HepG2 (cell line): ENCODE measurements around the gene PLEKHA8. TPM values are rescaled to one million over a fixed set of nuclear protein-coding genes. Genes with fewer than 3 reads are reported as not detected.
A peak's percentile ranks its signal among the peaks of the same experiment; 100 is the strongest.

ENCODE experiments used
- HMGA1 ChIP-seq: sonication (generic); formaldehyde crosslinking; conservative IDR thresholded peaks from 2 replicates; pipeline ENCODE4 v1.4.0; 2020; ENCODE audit warnings: missing genetic modification reagents
- KMT2A ChIP-seq: sonication (generic); formaldehyde crosslinking; IDR thresholded peaks from 2 replicates; pipeline ENCODE4 v1.4.0; 2020; ENCODE audit warnings: missing genetic modification reagents
- NFIB ChIP-seq: sonication (generic); formaldehyde crosslinking; IDR thresholded peaks from 2 replicates; pipeline ENCODE4 v1.9.0; 2021; ENCODE audit warnings: missing genetic modification reagents, mild to moderate bottlenecking, borderline replicate concordance
- PATZ1 ChIP-seq: sonication (generic); formaldehyde crosslinking; IDR thresholded peaks from 2 replicates; pipeline ENCODE4 v1.4.0; 2020; ENCODE audit warnings: missing genetic modification reagents
- RXRB ChIP-seq: IDR thresholded peaks from 2 replicates; pipeline ENCODE4 v1.6.1; 2016; ENCODE audit warnings: borderline replicate concordance, missing genetic modification reagents, missing compliant biosample characterization
- SAFB2 ChIP-seq: sonication (generic); formaldehyde crosslinking; IDR thresholded peaks from 2 replicates; pipeline ENCODE4 v1.5.1; 2020; ENCODE audit warnings: missing genetic modification reagents, low read depth, mild to moderate bottlenecking, borderline replicate concordance
- SIN3B ChIP-seq: fragments of 150-350 bp; IDR thresholded peaks from 2 replicates; pipeline ENCODE4 v1.6.1; 2014; ENCODE audit warnings: low read length
- SMAD1 ChIP-seq: sonication (generic); formaldehyde crosslinking; IDR thresholded peaks from 2 replicates; pipeline ENCODE4 v1.4.0; 2020; ENCODE audit warnings: missing genetic modification reagents, low read depth, mild to moderate bottlenecking, borderline replicate concordance
- SMYD3 ChIP-seq: sonication (generic); formaldehyde crosslinking; IDR thresholded peaks from 2 replicates; pipeline ENCODE4 v1.8.1; 2023; ENCODE audit warnings: mild to moderate bottlenecking, missing genetic modification reagents
- ZFAT ChIP-seq: sonication (generic); formaldehyde crosslinking; conservative IDR thresholded peaks from 2 replicates; pipeline ENCODE4 v1.8.1; 2023; ENCODE audit warnings: missing genetic modification reagents, inconsistent platforms
- ZFP41 ChIP-seq: sonication (generic); formaldehyde crosslinking; IDR thresholded peaks from 2 replicates; pipeline ENCODE4 v1.4.0; 2020; ENCODE audit warnings: mild to moderate bottlenecking, missing genetic modification reagents, borderline replicate concordance
- ZKSCAN5 ChIP-seq: sonication (generic); formaldehyde crosslinking; IDR thresholded peaks from 2 replicates; pipeline ENCODE4 v1.5.1; 2020; ENCODE audit warnings: mild to moderate bottlenecking, missing genetic modification reagents
- ZMYM4 ChIP-seq: sonication (generic); formaldehyde crosslinking; IDR thresholded peaks from 2 replicates; pipeline ENCODE4 v1.8.1; 2023; ENCODE audit warnings: mild to moderate bottlenecking, missing genetic modification reagents
- ZNF18 ChIP-seq: sonication (generic); formaldehyde crosslinking; IDR thresholded peaks from 2 replicates; pipeline ENCODE4 v1.8.0; 2022; ENCODE audit warnings: mild to moderate bottlenecking, missing genetic modification reagents; ENCODE audit not compliant: insufficient replicate concordance
- ZNF280D ChIP-seq: sonication (generic); formaldehyde crosslinking; IDR thresholded peaks from 2 replicates; pipeline ENCODE4 v1.5.1; 2020; ENCODE audit warnings: mild to moderate bottlenecking, missing genetic modification reagents
- ZNF550 ChIP-seq: sonication (generic); formaldehyde crosslinking; IDR thresholded peaks from 2 replicates; pipeline ENCODE4 v1.4.0; 2020; ENCODE audit warnings: mild to moderate bottlenecking, missing genetic modification reagents, borderline replicate concordance
- ZNF562 ChIP-seq: sonication (generic); formaldehyde crosslinking; IDR thresholded peaks from 2 replicates; pipeline ENCODE4 v1.8.0; 2022; ENCODE audit warnings: missing genetic modification reagents, borderline replicate concordance
- ZNF564 ChIP-seq: sonication (generic); formaldehyde crosslinking; IDR thresholded peaks from 2 replicates; pipeline ENCODE4 v1.8.1; 2023; ENCODE audit warnings: mild to moderate bottlenecking, missing genetic modification reagents
- ZNF589 ChIP-seq: sonication (generic); formaldehyde crosslinking; conservative IDR thresholded peaks from 2 replicates; pipeline ENCODE4 v1.8.0; 2022; ENCODE audit warnings: mild to moderate bottlenecking, moderate library complexity, missing genetic modification reagents
- ZNF703 ChIP-seq: sonication (generic); formaldehyde crosslinking; IDR thresholded peaks from 2 replicates; pipeline ENCODE4 v1.5.1; 2020; ENCODE audit warnings: missing genetic modification reagents, mild to moderate bottlenecking, moderate library complexity, borderline replicate concordance
- ZNF777 ChIP-seq: sonication (generic); formaldehyde crosslinking; IDR thresholded peaks from 2 replicates; pipeline ENCODE4 v1.4.0; 2020; ENCODE audit warnings: missing genetic modification reagents
- polyA plus RNA-seq, 8 experiments: library from polyadenylated mRNA; depleted of rRNA in 3 of 8; stranded (reverse) in 7 of 8; unstranded in 1 of 8; fragments of >200 nt; fragmentation: Illumina TruSeq in 4 of 8; extraction: Trizol in 4 of 8; gene quantifications; 2 replicates each; pipeline versions ENCODE4 v1.2.1 to v1.2.3, GENCODE V29; 2011 to 2016; ENCODE audit warnings: low read depth in 4 of 8, missing spikeins in 1 of 8, mixed read lengths in 1 of 8; ENCODE audit not compliant: insufficient read depth in 1 of 8
- total RNA-seq, 5 experiments: library from RNA; depleted of rRNA; stranded (reverse); fragments of >200 nt; fragmentation: Illumina TruSeq; extraction: Trizol; gene quantifications; 2 replicates each; pipeline ENCODE4 v1.2.3, GENCODE V29; 2016; ENCODE audit warnings: low read depth in 1 of 5

PLEKHA8 gene
- total and polyA plus RNA-seq, 2 of the 13 experiments (the other 11 are each of a cell fraction or from before 2014, with no cell fraction given): 12.5 to 26.4 TPM

GRCh38 chr7:30135301-30136116 is 107.3 kb downstream of the PLEKHA8 start (continued):
- peak; percentile 27; the same call in 1 of the 2 replicates for TF ChIP-seq PATZ1
- no peak for TF ChIP-seq ZNF18 (CRISPR knock-in tag)
- no peak for TF ChIP-seq ZFP41 (CRISPR knock-in tag)
- 0 out of 2 replicates have a peak, but pooled peaks have one; percentile 19 for TF ChIP-seq ZNF564 (CRISPR knock-in tag)
- 0 out of 2 replicates have a peak, but pooled peaks have one; percentile 36 for TF ChIP-seq ZNF703 (CRISPR knock-in tag)
- TF ChIP-seq ZNF550 (CRISPR knock-in tag): 0 out of 2 replicates have a peak, but pooled peaks have one; percentile 56
- TF ChIP-seq ZNF589 (CRISPR knock-in tag): 0 out of 2 replicates have a peak, but pooled peaks have one; percentile 50
- peak; percentile 52; the same call in 1 of the 2 replicates for TF ChIP-seq ZMYM4 (CRISPR knock-in tag)
- no peak for TF ChIP-seq ZKSCAN5 (CRISPR knock-in tag)
- no peak for TF ChIP-seq SMYD3 (CRISPR knock-in tag)
- TF ChIP-seq NFIB (CRISPR knock-in tag): no peak
- no peak for TF ChIP-seq KMT2A (CRISPR knock-in tag)
- no peak for TF ChIP-seq SIN3B
- TF ChIP-seq RXRB: no peak
- no peak; the same call in 1 of the 2 replicates for TF ChIP-seq SMAD1 (CRISPR knock-in tag)
- no peak for TF ChIP-seq SAFB2
- TF ChIP-seq ZNF562 (CRISPR knock-in tag): no peak
- TF ChIP-seq ZNF777 (CRISPR knock-in tag): peak; percentile 77
- no peak for TF ChIP-seq HMGA1 (CRISPR knock-in tag)
- TF ChIP-seq ZFAT (CRISPR knock-in tag): no peak
- TF ChIP-seq ZNF280D: no peak
